GM12878 (cell line): ENCODE measurements around the gene STEAP4. TPM values are rescaled to one million over a fixed set of nuclear protein-coding genes. Genes with fewer than 3 reads are reported as not detected.

Experiments used
- ATAC-seq: fragments of 200-7000 bp; cut with Tn5 transposase; 3 replicates; pipeline ENCODE4 v1.9.1; 2020; ENCODE audit warnings: mild to moderate bottlenecking, moderate library complexity
- BruUV-seq: library from RNA; stranded (reverse); fragments of 400-500 nt; replicated peaks from 2 replicates; lab custom pipeline; 2021; lab: Mats Ljungman, UMichigan
- CTCF ChIA-PET: fragments of 300-600 bp; sonication (Branson Sonifier 250); formaldehyde crosslinking; extraction: SDS; loops from one replicate; lab custom pipeline; 2021; ENCODE audit warnings: inconsistent platforms; lab: Yijun Ruan, JAX
- POLR2A ChIA-PET: fragments of 350-600 bp; formaldehyde crosslinking; extraction: SDS; loops from one replicate; lab custom pipeline; 2021; ENCODE audit warnings: inconsistent platforms; lab: Charles Lee
- RAD21 ChIA-PET: fragments of 300-600 bp; sonication (Branson Sonifier 250); formaldehyde crosslinking; loops from one replicate; lab custom pipeline; 2023; ENCODE audit warnings: antibody characterized with exemption; ENCODE audit not compliant: unreplicated experiment; lab: Charles Lee
- SMC1A ChIA-PET: fragments of 300-600 bp; sonication (Branson Sonifier 250); formaldehyde crosslinking; loops from one replicate; lab custom pipeline; 2023; ENCODE audit not compliant: unreplicated experiment, uncharacterized antibody; lab: Charles Lee
- DNase-seq: peaks from one replicate; pipeline ENCODE4 v3.0.0-alpha.2; 2011; ENCODE audit warnings: low read depth, low spot score
- FAIRE-seq: peaks from 3 replicates; lab custom pipeline; 2011; peaks lifted over from hg19 to GRCh38; lab: Jason Lieb, UNC
- H2AFZ ChIP-seq: 2 replicates; pipeline ENCODE4 v1.6.0; 2011; ENCODE audit warnings: low read depth, low read length, control low read depth; ENCODE audit not compliant: control insufficient read depth
- H3K27ac ChIP-seq: 2 replicates; pipeline ENCODE4 v1.5.1; 2011; ENCODE audit warnings: control low read depth; ENCODE audit not compliant: control insufficient read depth, insufficient read depth
- H3K27me3 ChIP-seq, 2 experiments: replicated peaks in 1 of 2; 2 replicates each; pipeline versions ENCODE4 v1.6.0 to v1.6.1; 2011; ENCODE audit warnings: low read length in 1 of 2; ENCODE audit not compliant: control insufficient read depth in 2 of 2, insufficient read depth in 2 of 2
- H3K36me3 ChIP-seq, 2 experiments: 2 replicates each; pipeline ENCODE4 v1.5.1; 2011; ENCODE audit warnings: low read length in 1 of 2; ENCODE audit not compliant: control insufficient read depth in 2 of 2, insufficient read depth in 2 of 2
- H3K4me1 ChIP-seq: 2 replicates; pipeline ENCODE4 v1.6.1; 2011; ENCODE audit warnings: mild to moderate bottlenecking, low read length, moderate library complexity, mixed read lengths; ENCODE audit not compliant: control insufficient read depth, insufficient read depth
- H3K4me2 ChIP-seq: 2 replicates; pipeline ENCODE4 v1.6.0; 2011; ENCODE audit warnings: control low read depth; ENCODE audit not compliant: control insufficient read depth, insufficient read depth
- H3K4me3 ChIP-seq: fragments of 200-600 bp; sonication (generic); 2 replicates; pipeline ENCODE4 v1.5.1; 2016
- H3K79me2 ChIP-seq: 2 replicates; pipeline ENCODE4 v1.6.0; 2011; ENCODE audit warnings: low read length; ENCODE audit not compliant: control insufficient read depth, insufficient read depth
- H3K9ac ChIP-seq: 2 replicates; pipeline ENCODE4 v1.8.0; 2011; ENCODE audit warnings: low read length, control low read depth, mixed read lengths; ENCODE audit not compliant: control insufficient read depth, insufficient read depth
- H3K9me3 ChIP-seq: replicated peaks from 3 replicates; pipeline ENCODE4 v1.5.1; 2011; ENCODE audit warnings: mild to moderate bottlenecking, low read length; ENCODE audit not compliant: control insufficient read depth, insufficient read depth
- H4K20me1 ChIP-seq: 2 replicates; pipeline ENCODE4 v1.6.0; 2011; ENCODE audit not compliant: control insufficient read depth, insufficient read depth
- CBX3 ChIP-seq: fragments of 200-600 bp; sonication (generic); IDR thresholded peaks from 2 replicates; pipeline ENCODE4 v1.6.1; 2016; ENCODE audit warnings: low read depth, borderline replicate concordance
- KAT2A ChIP-seq: conservative IDR thresholded peaks from 2 replicates; pipeline ENCODE4 v1.6.1; 2011; ENCODE audit warnings: low read depth, low read length; ENCODE audit not compliant: control insufficient read depth
- PBX3 ChIP-seq: IDR thresholded peaks from 2 replicates; pipeline ENCODE4 v1.6.1; 2011; ENCODE audit warnings: mild to moderate bottlenecking, low read depth, low read length, moderate library complexity; ENCODE audit not compliant: insufficient replicate concordance
- RAD51 ChIP-seq: fragments of 450-650 bp; IDR thresholded peaks from 2 replicates; pipeline ENCODE4 v1.6.1; 2016; ENCODE audit warnings: moderate library complexity, mild to moderate bottlenecking, inconsistent platforms
- SMC3 ChIP-seq: IDR thresholded peaks from 2 replicates; pipeline ENCODE4 v1.6.1; 2011; ENCODE audit warnings: low read length, improper control_type of control experiment, borderline replicate concordance
- YY1 ChIP-seq: IDR thresholded peaks from 2 replicates; pipeline ENCODE4 v1.6.1; 2011; ENCODE audit warnings: low read depth, mild to moderate bottlenecking, low read length
- ZBTB33 ChIP-seq: fragments of 450-650 bp; IDR thresholded peaks from 2 replicates; pipeline ENCODE4 v1.6.1; 2017; ENCODE audit warnings: mild to moderate bottlenecking
- WGBS: methylation state at CpG from one replicate; pipeline ENCODE4 v1.1.6; 2016; ENCODE audit warnings: low lambda C conversion rate; ENCODE audit not compliant: insufficient replicate concordance, insufficient coverage; ENCODE audit errors: missing lambda C conversion rate; 5-methylcytosine and 5-hydroxymethylcytosine counted together
- in situ Hi-C: fragments of 300-500 bp; cut with MboI; formaldehyde crosslinking; loops from 9 replicates; pipeline ENCODE4 v1.14.3; 2018; ENCODE audit warnings: mixed read lengths
- intact Hi-C: fragments of 100-400 bp; cut with micrococcal nuclease; formaldehyde crosslinking; loops from one replicate; pipeline ENCODE4 v1.14.2; 2022; ENCODE audit not compliant: unreplicated experiment
- polyA plus RNA-seq, 11 experiments: library from polyadenylated mRNA; depleted of rRNA in 4 of 11; unstranded in 6 of 11; stranded (reverse) in 5 of 11; fragments of >200 nt; fragmentation: Nextera tagmentation in 4 of 11; fragmentation: Illumina TruSeq in 1 of 11; extraction: Ambion mirVana in 4 of 11; extraction: Trizol in 1 of 11; gene quantifications; 1 replicate in 1 of 11; 2 replicates in 10 of 11; pipeline versions ENCODE4 v1.2.1 to v1.2.3, GENCODE V29; 2011 to 2016; ENCODE audit warnings: inconsistent platforms in 2 of 11, missing spikeins in 2 of 11, low read depth in 1 of 11
- total RNA-seq, 4 experiments: library from RNA; depleted of rRNA in 3 of 4; stranded (reverse); fragments of >200 nt in 3 of 4; fragmentation: Illumina TruSeq in 1 of 4; extraction: Trizol in 1 of 4; gene quantifications; 2 replicates each; pipeline versions ENCODE4 v1.2.1 to v1.2.3, GENCODE V29; 2013 to 2021
- TF ChIP-seq, protein P1 (sequence below): fragments of 450-650 bp; conservative IDR thresholded peaks from 2 replicates; pipeline ENCODE4 v1.6.1; 2017; ENCODE audit warnings: mild to moderate bottlenecking, moderate library complexity
- TF ChIP-seq, protein P2 (sequence below): IDR thresholded peaks from 2 replicates; pipeline ENCODE4 v1.6.1; 2011; ENCODE audit warnings: low read depth, mild to moderate bottlenecking, low read length, moderate library complexity, borderline replicate concordance; ENCODE audit errors: extremely low read depth
- TF ChIP-seq, protein P3 (sequence below): IDR thresholded peaks from 2 replicates; pipeline ENCODE4 v1.6.1; 2012; ENCODE audit warnings: low read depth, low read length, improper control_type of control experiment

STEAP4 gene
- total and polyA plus RNA-seq, 10 of the 15 experiments (the other 5 are each of a cell fraction or from before 2014, with no cell fraction given): 0.13 TPM; not detected in 9

DNA sequence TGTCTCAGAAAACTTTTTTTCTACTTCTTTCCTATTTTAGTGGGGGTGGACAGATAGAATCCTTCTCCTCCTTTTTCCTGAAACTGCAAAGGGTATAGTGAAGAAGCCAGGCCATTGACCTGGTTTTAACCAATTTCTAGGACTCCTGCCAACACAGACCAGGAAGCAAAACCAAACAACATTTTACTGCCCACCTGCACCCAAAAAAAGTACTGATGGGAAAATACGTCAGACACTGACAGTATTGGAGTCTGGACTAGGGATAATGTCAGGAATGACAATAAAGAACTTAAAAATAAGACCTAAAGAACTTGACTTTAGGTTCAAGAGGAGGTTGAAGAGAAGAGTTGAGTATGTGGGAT is 5.0 kb upstream of the STEAP4 start (continued):
- no peak for TF ChIP-seq PBX3
- TF ChIP-seq CBX3: no peak
- no peak for TF ChIP-seq SMC3
- no peak for TF ChIP-seq RAD51

DNA sequence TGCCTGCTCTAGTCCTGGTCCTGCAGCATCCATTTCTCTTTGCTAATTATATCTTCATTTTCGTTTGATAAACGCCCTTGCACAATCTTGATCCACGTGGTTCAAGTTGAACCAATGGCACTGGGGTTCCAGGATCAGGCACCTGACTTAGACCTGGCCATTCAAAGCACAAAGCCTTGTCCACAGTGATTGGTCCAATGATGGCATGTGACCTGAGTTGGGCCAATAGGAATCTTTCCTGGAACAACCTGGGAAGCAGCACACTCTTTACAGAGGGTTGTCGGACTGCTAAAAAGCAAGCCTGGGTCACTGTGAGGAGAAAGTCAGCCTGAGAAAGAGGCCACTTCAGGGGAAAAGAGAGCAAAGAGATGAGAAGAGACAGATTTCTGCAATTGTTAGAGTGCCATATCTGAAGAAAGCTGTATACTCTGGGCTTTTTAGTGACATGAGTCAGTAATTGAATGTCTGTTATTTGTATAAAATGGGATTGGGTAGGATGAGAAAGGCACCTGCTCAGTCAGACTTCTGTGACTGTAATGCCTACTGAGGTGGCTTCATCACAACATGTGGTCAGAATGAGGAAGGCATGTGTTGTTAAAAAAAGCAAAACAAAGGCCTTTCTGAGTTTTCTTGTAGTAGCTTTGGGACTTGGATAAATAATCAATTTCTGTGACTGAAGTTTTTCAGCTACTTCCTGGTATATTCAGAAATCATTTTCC is 4.4 kb upstream of the STEAP4 start:
- no peaks in the 10 kb centered on the region for H4K20me1 ChIP-seq
- WGBS: 28% methylated on average over 4 of the region's 4 CpGs
- intact Hi-C loops: no loop called here
- peaks cover 0 to 3% of the 10 kb centered on the region in 2 experiments; a peak in 1 of 4 replicates for H3K27me3 ChIP-seq
- no peak overlapping the region for H3K4me2 ChIP-seq
- no TSS peak for BruUV-seq
- TF ChIP-seq KAT2A (no peak), ZBTB33 (no peak), YY1 (no peak)
- TF ChIP-seq, protein P1, sequence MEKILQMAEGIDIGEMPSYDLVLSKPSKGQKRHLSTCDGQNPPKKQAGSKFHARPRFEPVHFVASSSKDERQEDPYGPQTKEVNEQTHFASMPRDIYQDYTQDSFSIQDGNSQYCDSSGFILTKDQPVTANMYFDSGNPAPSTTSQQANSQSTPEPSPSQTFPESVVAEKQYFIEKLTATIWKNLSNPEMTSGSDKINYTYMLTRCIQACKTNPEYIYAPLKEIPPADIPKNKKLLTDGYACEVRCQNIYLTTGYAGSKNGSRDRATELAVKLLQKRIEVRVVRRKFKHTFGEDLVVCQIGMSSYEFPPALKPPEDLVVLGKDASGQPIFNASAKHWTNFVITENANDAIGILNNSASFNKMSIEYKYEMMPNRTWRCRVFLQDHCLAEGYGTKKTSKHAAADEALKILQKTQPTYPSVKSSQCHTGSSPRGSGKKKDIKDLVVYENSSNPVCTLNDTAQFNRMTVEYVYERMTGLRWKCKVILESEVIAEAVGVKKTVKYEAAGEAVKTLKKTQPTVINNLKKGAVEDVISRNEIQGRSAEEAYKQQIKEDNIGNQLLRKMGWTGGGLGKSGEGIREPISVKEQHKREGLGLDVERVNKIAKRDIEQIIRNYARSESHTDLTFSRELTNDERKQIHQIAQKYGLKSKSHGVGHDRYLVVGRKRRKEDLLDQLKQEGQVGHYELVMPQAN: no peak
- TF ChIP-seq, protein P2, sequence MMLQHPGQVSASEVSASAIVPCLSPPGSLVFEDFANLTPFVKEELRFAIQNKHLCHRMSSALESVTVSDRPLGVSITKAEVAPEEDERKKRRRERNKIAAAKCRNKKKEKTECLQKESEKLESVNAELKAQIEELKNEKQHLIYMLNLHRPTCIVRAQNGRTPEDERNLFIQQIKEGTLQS: no peak
- TF ChIP-seq, protein P3, sequence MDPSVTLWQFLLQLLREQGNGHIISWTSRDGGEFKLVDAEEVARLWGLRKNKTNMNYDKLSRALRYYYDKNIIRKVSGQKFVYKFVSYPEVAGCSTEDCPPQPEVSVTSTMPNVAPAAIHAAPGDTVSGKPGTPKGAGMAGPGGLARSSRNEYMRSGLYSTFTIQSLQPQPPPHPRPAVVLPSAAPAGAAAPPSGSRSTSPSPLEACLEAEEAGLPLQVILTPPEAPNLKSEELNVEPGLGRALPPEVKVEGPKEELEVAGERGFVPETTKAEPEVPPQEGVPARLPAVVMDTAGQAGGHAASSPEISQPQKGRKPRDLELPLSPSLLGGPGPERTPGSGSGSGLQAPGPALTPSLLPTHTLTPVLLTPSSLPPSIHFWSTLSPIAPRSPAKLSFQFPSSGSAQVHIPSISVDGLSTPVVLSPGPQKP: no peak
- SMC1A ChIA-PET: interaction anchor here (1.1 to 1.4 kb wide), 3 partner anchors 13 to 134 kb away, joined by 3 to 4 read pairs (median 3); no protein-coding TSS in a partner anchor
- FAIRE-seq: no peak
- H3K4me3 ChIP-seq: no peak overlapping the region
- RAD21 ChIA-PET: no interaction called here
- H2AFZ ChIP-seq: no peak overlapping the region
- no peaks in the 10 kb centered on the region for H3K79me2 ChIP-seq
- H3K9me3 ChIP-seq: no peaks in the 10 kb centered on the region
- in situ Hi-C loops: no loop called here
- H3K4me1 ChIP-seq: no peaks in the 10 kb centered on the region
- ATAC-seq: no peak; the same call in 2 of the 3 replicates
- POLR2A ChIA-PET: no interaction called here
- H3K9ac ChIP-seq: no peak overlapping the region
- H3K36me3 ChIP-seq: no peaks in the 10 kb centered on the region
- no peak overlapping the region for H3K27ac ChIP-seq
- DNase-seq: no peak
- CTCF ChIA-PET: no interaction called here
